ENCODE measurements around the gene SUCLA2.

The SUCLA2 gene

DNA sequence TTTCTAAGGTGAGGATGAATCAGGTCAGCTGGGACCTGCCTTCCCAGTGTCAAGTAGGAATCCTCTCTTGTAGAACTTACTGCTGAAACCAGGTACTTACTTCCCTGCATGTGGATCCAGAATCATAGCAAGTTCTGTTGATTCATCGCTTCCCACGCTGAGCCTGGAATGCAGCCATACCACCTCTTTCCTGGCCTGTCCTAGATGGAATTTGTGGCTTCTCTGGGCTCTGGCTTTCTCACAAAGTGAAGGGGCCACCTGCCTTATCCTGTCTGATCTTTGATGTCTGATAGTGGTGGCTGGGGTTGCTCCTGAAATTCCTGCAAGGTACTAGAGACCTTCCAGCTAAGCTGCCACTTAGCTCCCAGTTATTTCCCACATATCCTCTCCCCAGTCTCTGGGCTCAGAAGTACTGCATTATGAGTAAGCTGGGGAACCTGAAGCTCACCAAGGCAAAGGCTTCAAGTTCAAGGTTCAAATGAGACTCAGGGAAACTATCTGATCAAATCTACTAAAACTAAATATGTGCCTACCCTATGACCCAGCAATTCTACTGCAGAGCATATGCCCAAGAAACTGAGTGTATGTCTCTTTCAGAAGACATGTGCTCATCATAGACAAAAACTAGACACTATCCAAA lies 103.5 kb downstream of the SUCLA2 start:
- no peak for DNase-seq

- DNase-seq: peak; percentile 53
Measured at GRCh38 chr13:47896546-47896945, 104.5 kb downstream of the SUCLA2 start.

DNA sequence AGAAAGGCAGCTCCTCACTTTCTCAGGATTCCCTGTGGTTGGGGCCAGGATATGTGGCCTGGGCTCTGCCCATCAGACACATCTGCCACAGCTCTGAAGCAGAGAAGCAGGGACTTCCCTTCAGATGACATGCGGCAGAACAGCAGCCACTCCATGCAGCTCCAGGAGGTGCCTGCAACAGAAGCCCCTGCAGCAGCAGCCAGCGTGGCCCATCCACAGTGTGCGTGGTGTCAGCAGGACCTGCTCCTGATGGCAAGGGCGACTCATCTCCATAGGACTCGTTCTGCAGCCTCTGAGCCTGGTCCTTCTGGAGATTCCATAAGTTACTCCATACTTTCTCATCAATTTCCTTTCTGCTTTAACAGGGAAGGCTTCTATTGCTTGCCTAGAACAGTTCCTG lies 105.0 kb downstream of the SUCLA2 start:
- DNase-seq: no peak

DNA sequence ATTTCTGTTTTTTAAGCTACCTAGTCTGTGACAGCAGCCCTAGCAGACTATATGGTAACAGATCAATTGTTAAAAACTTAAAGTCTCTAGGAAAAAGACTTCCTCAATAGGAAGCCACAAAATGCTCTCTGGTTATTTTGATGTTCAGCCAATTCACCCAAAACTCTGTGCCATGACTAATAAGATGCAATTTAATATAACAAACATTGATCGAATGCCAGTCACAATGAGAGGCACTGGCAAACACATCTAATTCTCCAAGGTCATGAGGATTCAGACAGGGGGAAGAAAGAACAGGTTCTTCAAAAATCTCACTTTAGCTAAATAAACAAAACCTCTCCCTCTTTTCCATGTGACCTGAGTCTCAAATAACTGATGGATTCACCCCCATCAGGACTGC lies 107.5 kb downstream of the SUCLA2 start:
- no peak for DNase-seq

Data from NCI-H1694 (cell line).